CD14-positive monocyte (primary cell): ENCODE measurements around the gene RAB6A. TPM values are rescaled to one million over a fixed set of nuclear protein-coding genes. Genes with fewer than 3 reads are reported as not detected.

ENCODE experiments used
- DNase-seq, 3 donors: peaks; one replicate each; pipeline ENCODE4 v3.0.0-alpha.2; 2011 to 2022
- H2AFZ ChIP-seq: 2 replicates; pipeline ENCODE4 v1.6.0; 2012; ENCODE audit warnings: mild to moderate bottlenecking, low read depth, low read length, inconsistent platforms; ENCODE audit not compliant: insufficient read depth, poor library complexity, severe bottlenecking
- H3K27ac ChIP-seq, 2 donors: 1 replicate in 1 of 2; 2 replicates in 1 of 2; pipeline ENCODE4 v1.5.1; 2012 to 2013; ENCODE audit warnings: low read length in 2 of 2, control low read depth in 1 of 2, inconsistent platforms in 1 of 2, low read depth in 1 of 2, mild to moderate bottlenecking in 1 of 2
- H3K27me3 ChIP-seq, 2 donors: one replicate each; pipeline versions ENCODE4 v1.6.0 to v1.6.1; 2011 to 2013; ENCODE audit warnings: low read length in 2 of 2; ENCODE audit not compliant: control insufficient read depth in 2 of 2, insufficient read depth in 2 of 2
- H3K36me3 ChIP-seq, 2 donors: replicated peaks in 1 of 2; 1 replicate in 1 of 2; 2 replicates in 1 of 2; pipeline versions ENCODE4 v1.5.1 to v1.6.1; 2012 to 2013; ENCODE audit warnings: low read length in 2 of 2, control low read depth in 1 of 2, inconsistent platforms in 1 of 2, mild to moderate bottlenecking in 1 of 2; ENCODE audit not compliant: insufficient read depth in 2 of 2, control insufficient read depth in 1 of 2
- H3K4me1 ChIP-seq, 2 donors: 1 replicate in 1 of 2; 2 replicates in 1 of 2; pipeline versions ENCODE4 v1.5.1 to v1.6.1; 2012 to 2013; ENCODE audit warnings: low read length in 2 of 2, control low read depth in 1 of 2, inconsistent platforms in 1 of 2, mild to moderate bottlenecking in 1 of 2, moderate library complexity in 1 of 2; ENCODE audit not compliant: insufficient read depth in 2 of 2, control insufficient read depth in 1 of 2
- H3K4me2 ChIP-seq: replicated peaks from 2 replicates; pipeline ENCODE3; 2012; ENCODE audit warnings: low read length, moderate library complexity, mild to moderate bottlenecking; ENCODE audit not compliant: poor library complexity, severe bottlenecking; ENCODE audit errors: extremely low read depth
- H3K4me3 ChIP-seq, 3 experiments: fragments of 200-600 bp in 1 of 3; sonication (generic) in 1 of 3; replicated peaks in 1 of 3; 1 replicate in 2 of 3; 2 replicates in 1 of 3; pipeline ENCODE4 v1.5.1; 2011 to 2013; ENCODE audit warnings: low read length in 3 of 3, mild to moderate bottlenecking in 3 of 3, control low read depth in 2 of 3, low read depth in 2 of 3, inconsistent platforms in 1 of 3, moderate library complexity in 1 of 3
- H3K79me2 ChIP-seq: 2 replicates; pipeline ENCODE4 v1.6.0; 2012; ENCODE audit warnings: mild to moderate bottlenecking, control low read depth, inconsistent platforms, low read length, moderate library complexity; ENCODE audit not compliant: insufficient read depth
- H3K9ac ChIP-seq: 2 replicates; pipeline ENCODE4 v1.6.0; 2017; ENCODE audit warnings: low read length, mild to moderate bottlenecking; ENCODE audit not compliant: insufficient read depth, poor library complexity, severe bottlenecking
- H3K9me3 ChIP-seq, 2 donors: replicated peaks in 1 of 2; 1 replicate in 1 of 2; 2 replicates in 1 of 2; pipeline versions ENCODE4 v1.5.1 to v1.6.1; 2012 to 2013; ENCODE audit warnings: low read length in 2 of 2, control low read depth in 1 of 2; ENCODE audit not compliant: control insufficient read depth in 1 of 2, insufficient read depth in 1 of 2
- H4K20me1 ChIP-seq: 2 replicates; pipeline ENCODE4 v1.6.0; 2012; ENCODE audit warnings: mild to moderate bottlenecking, low read length, control low read depth, moderate library complexity; ENCODE audit not compliant: insufficient read depth
- H3K27ac Mint-ChIP-seq, 7 donors: one replicate each; pipeline ENCODE4 v1.8.0; 2020; ENCODE audit warnings: mild to moderate bottlenecking in 7 of 7, mixed read lengths in 7 of 7, moderate library complexity in 6 of 7, inconsistent platforms in 2 of 7
- H3K27me3 Mint-ChIP-seq, 3 donors: one replicate each; pipeline ENCODE4 v1.8.0; 2021 to 2022; ENCODE audit warnings: low read depth in 3 of 3, mild to moderate bottlenecking in 3 of 3, mixed read lengths in 3 of 3, moderate library complexity in 3 of 3, inconsistent platforms in 1 of 3
- H3K36me3 Mint-ChIP-seq, 2 donors: one replicate each; pipeline ENCODE4 v1.8.0; 2020; ENCODE audit warnings: mixed read lengths in 2 of 2, inconsistent platforms in 1 of 2, mild to moderate bottlenecking in 1 of 2
- H3K4me1 Mint-ChIP-seq: one replicate; pipeline ENCODE4 v1.8.0; 2020; ENCODE audit warnings: mild to moderate bottlenecking, mixed read lengths
- H3K4me3 Mint-ChIP-seq, 2 donors: one replicate each; pipeline ENCODE4 v1.8.0; 2020; ENCODE audit warnings: mild to moderate bottlenecking in 2 of 2, mixed read lengths in 2 of 2, moderate library complexity in 1 of 2
- H3K9me3 Mint-ChIP-seq, 7 donors: one replicate each; pipeline ENCODE4 v1.8.0; 2020 to 2022; ENCODE audit warnings: mixed read lengths in 7 of 7, mild to moderate bottlenecking in 6 of 7, moderate library complexity in 6 of 7, inconsistent platforms in 2 of 7
- WGBS: methylation state at CpG from one replicate; pipeline ENCODE4 v1.1.5; 2013; ENCODE audit warnings: missing lambda C conversion rate; ENCODE audit not compliant: insufficient coverage; 5-methylcytosine and 5-hydroxymethylcytosine counted together
- intact Hi-C, 2 donors: fragments of 100-400 bp; cut with micrococcal nuclease; formaldehyde crosslinking; loops; one replicate each; pipeline versions ENCODE4 v1.15.0 to v1.15.1; 2023
- polyA plus RNA-seq, 3 donors: library from polyadenylated mRNA; depleted of rRNA in 1 of 3; unstranded in 2 of 3; stranded (reverse) in 1 of 3; fragments of 300-500 nt in 2 of 3; fragments of >200 nt in 1 of 3; fragmentation: Illumina TruSeq in 2 of 3; gene quantifications; 1 replicate in 2 of 3; 2 replicates in 1 of 3; pipeline ENCODE4 v1.2.3, GENCODE V29; 2012 to 2021
- TF ChIP-seq, protein P1 (sequence below): fragments of 200-600 bp; IDR thresholded peaks from one replicate; pipeline ENCODE4 v1.8.0; 2022; ENCODE audit warnings: antibody characterized with exemption, mild to moderate bottlenecking

The RAB6A gene
- polyA plus RNA-seq, 3 donors: 38.3 to 91.3 (median 78.6) TPM

DNA sequence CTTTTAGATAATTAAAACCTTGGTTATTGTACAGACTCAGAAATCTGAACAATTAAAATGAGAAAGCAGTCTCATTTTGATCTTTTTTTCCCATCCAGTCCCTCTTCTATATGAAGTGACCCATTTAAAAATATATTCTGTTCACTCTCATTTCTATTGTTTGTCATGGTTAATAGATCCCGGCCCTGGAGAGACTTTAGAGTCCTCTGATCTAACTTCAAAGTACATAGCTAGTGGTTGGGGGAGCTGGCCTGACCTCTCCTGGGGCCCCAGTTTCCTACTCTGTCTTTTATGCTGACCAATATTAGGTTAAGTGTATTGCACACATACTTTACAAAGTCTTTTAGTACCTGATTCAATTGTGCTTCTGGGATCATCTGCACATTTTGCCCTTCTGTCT lies 40.3 kb upstream of the RAB6A start:
- Mint-ChIP-seq H3K9me3 (no peaks in the 10 kb centered on the region), H3K4me3 (peak overlapping the region in 1 of 2 donors; percentile 24), H3K27ac (no peak overlapping the region), H3K36me3 (peaks cover 16 to 27% of the 10 kb centered on the region in 2 donors), H3K27me3 (no peaks in the 10 kb centered on the region), H3K4me1 (no peaks in the 10 kb centered on the region)
- no peak overlapping the region for H2AFZ ChIP-seq
- H3K79me2 ChIP-seq: peaks cover 5% of the 10 kb centered on the region
- H3K9ac ChIP-seq: no peak overlapping the region
- no peak overlapping the region for H3K4me2 ChIP-seq
- DNase-seq: no peak
- peaks cover 4 to 23% of the 10 kb centered on the region in 2 donors for H3K36me3 ChIP-seq
- intact Hi-C loops: no loop called here
- TF ChIP-seq, protein P1, sequence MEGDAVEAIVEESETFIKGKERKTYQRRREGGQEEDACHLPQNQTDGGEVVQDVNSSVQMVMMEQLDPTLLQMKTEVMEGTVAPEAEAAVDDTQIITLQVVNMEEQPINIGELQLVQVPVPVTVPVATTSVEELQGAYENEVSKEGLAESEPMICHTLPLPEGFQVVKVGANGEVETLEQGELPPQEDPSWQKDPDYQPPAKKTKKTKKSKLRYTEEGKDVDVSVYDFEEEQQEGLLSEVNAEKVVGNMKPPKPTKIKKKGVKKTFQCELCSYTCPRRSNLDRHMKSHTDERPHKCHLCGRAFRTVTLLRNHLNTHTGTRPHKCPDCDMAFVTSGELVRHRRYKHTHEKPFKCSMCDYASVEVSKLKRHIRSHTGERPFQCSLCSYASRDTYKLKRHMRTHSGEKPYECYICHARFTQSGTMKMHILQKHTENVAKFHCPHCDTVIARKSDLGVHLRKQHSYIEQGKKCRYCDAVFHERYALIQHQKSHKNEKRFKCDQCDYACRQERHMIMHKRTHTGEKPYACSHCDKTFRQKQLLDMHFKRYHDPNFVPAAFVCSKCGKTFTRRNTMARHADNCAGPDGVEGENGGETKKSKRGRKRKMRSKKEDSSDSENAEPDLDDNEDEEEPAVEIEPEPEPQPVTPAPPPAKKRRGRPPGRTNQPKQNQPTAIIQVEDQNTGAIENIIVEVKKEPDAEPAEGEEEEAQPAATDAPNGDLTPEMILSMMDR: no peak
- no peaks in the 10 kb centered on the region for H3K4me1 ChIP-seq
- no CpG with 5 or more reads among the region's 1 CpG for WGBS
- H3K27me3 ChIP-seq: no peaks in the 10 kb centered on the region
- H4K20me1 ChIP-seq: no peaks in the 10 kb centered on the region
- no peak overlapping the region for H3K27ac ChIP-seq
- no peak overlapping the region for H3K4me3 ChIP-seq
- H3K9me3 ChIP-seq: no peaks in the 10 kb centered on the region

DNA sequence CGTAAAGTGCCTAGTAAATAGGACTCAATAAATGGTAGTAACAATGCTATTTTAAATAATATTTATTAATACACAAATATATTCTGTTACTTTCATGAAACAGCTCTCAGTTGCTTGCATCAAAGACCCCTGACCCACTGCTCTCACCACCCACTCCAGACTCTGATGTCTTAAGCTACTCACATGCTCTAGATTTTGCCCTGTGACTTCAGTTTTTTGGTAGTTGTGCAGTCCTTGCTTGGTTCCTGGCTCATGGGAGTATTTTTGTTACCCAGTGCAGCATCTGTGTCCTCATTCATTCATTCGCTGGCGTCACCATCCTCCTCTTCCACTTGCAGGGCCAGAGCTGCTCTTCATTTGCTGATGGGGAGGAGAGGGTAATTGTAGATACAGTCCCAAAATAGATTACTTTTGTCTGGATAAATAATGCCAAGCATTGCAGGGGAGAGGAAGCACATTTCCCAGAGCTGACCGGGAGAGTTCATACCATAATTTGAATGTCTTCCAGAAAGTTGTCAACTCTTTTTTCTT lies 39.5 kb upstream of the RAB6A start:
- Histone ChIP-seq H3K27me3 (no peaks in the 10 kb centered on the region), H3K4me2 (no peak overlapping the region), H3K36me3 (peaks cover 4 to 21% of the 10 kb centered on the region in 2 donors), H3K9ac (no peak overlapping the region), H3K79me2 (peaks cover 9% of the 10 kb centered on the region), H3K4me1 (no peaks in the 10 kb centered on the region), H4K20me1 (no peaks in the 10 kb centered on the region), H3K27ac (no peak overlapping the region), H2AFZ (no peak overlapping the region), H3K4me3 (no peak overlapping the region), H3K9me3 (no peaks in the 10 kb centered on the region)
- DNase-seq: no peak
- H3K4me1 Mint-ChIP-seq: no peaks in the 10 kb centered on the region
- intact Hi-C loops: no loop called here
- H3K36me3 Mint-ChIP-seq: peaks cover 17 to 25% of the 10 kb centered on the region in 2 donors
- WGBS: no CpG with 5 or more reads among the region's 4 CpGs
- TF ChIP-seq, protein P1: no peak
- H3K4me3 Mint-ChIP-seq: no peak overlapping the region
- H3K9me3 Mint-ChIP-seq: no peaks in the 10 kb centered on the region
- no peak overlapping the region for H3K27ac Mint-ChIP-seq
- H3K27me3 Mint-ChIP-seq: no peaks in the 10 kb centered on the region
